GM19463 (cell line): ENCODE results near the gene SEL1L.
"Not testable (repeated sequence)": the region's sequence is repeated elsewhere in the genome, so short reads cannot be mapped to it uniquely, and the experiment has no call there.

ENCODE experiments used
- ATAC-seq: cut with Tn5 transposase; IDR thresholded peaks from one replicate; pipeline ENCODE4 v1.9.1; 2021; ENCODE audit warnings: mild to moderate bottlenecking, moderate library complexity; ENCODE audit not compliant: unreplicated experiment

Gene SEL1L

DNA sequence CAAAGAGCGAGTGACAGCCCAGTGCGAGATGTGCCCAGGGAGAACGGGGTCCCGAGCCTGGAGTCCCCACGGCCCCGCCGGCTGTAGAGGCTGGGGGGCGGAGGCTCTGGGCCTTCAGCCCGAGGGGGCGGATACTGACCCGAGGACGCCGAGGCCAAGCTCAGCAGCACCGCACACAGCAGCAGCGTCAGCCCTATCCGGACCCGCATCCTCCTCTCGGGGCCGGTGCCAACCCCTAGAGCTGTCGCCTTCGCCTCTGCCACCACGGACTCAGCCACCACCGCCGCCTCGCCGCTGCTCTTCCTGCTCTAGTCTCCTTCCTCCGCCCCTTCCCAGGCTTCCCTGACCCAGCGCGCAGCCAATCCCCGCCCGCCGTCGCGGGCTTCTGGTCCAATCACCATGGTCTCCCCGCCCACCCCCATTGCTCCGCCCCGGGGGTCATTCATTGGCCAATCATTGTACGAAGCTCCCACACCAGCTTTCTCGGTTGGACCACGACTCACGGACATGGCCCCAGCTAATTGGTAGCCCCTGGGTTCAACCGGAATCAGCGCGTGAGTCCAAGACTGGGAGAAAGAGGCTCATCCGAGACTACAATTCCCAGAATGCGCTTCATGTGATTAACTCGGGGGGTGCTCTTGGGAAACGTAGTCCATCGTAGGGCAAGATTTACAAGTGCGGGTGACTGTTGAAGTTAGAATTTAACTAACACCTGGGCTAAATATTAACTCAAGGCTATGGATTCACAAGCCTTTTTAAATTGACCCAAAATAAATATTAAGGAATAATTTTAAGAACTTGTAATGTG, at the start of gene SEL1L:
Gene SEL1L, minus strand, starts transcription at position 318 of the 808 bp plus-strand sequence. Its CDS starts 109 bp downstream, at position 209.
- peak; percentile 92 for ATAC-seq

DNA sequence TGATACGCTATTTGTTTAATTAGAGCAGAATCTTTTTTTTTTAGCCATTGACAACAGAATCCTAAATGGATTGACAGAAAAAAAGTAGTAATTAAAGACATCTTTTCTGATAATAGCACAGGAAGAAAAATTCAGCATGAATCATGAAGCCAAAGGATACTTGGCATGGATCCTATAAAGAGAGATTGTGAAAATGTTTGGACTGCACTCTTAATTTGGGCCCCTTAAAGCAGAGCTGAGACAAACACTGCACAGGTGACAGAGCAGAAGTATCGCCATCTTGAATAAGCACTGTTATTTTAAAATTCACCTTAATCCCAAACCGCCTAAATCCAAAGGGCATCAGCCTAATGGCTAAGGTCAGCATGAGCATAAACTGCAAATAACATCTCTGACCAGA, 48.8 kb upstream of the SEL1L start:
- no peak for ATAC-seq

DNA sequence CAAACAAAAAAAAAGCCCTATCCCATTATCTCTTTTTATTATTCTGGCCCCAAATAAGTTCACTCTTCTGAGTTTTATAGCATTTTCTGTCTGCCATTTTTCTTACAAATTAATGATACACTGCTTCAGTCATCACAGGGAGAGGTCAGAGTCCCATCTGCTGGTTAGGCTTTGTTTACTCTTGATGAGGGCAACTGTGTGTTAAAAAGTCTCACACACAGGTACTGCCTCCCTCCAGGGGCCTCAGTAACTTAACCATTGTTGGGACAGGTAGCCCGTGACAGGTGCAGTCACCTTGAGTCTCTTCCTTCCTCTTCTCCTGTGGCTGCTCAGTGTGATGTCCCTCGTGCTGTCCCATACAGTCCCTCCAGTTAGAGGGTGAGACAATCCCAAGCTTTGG, 45.5 kb upstream of the SEL1L start:
- ATAC-seq, result no peak

DNA sequence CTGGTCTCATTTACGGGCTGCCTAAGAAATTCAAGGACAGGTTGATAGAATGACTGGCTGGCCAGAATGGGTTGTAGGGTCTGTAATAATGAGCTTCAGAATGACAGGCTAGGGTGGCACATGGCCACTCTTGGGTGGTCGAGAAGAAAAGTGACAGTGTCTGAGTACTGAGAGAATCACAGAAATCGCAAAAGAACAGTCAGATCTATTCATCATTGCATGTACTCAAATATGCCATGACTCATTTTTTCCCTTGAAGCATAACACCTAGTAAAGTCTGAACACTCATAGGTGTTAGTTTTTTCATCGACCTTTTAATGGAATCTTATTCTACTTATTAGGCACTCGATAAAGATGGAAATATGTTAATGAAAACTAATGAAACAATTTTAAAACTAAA, 37.8 kb upstream of the SEL1L start:
- ATAC-seq, result no peak

DNA sequence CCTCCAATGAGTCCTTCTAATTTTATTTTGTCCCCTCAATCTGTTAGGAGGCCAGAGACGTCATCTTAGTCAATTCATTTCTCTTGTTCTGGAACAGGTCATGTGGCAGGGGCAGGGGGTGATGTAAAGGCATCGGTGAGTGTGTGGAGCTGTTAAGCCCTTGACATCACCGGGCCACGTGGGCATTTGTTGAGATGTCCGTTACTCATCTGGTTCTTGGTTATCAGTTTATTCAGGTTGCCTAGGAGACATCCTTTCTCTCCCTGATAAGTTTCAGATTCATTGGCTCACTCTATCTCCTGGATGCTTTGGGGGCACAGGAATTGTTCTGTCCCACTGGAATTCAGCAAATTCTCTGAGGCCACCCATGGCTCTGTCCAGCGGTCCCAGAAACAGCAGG, 33.6 kb upstream of the SEL1L start:
- no peak for ATAC-seq

DNA sequence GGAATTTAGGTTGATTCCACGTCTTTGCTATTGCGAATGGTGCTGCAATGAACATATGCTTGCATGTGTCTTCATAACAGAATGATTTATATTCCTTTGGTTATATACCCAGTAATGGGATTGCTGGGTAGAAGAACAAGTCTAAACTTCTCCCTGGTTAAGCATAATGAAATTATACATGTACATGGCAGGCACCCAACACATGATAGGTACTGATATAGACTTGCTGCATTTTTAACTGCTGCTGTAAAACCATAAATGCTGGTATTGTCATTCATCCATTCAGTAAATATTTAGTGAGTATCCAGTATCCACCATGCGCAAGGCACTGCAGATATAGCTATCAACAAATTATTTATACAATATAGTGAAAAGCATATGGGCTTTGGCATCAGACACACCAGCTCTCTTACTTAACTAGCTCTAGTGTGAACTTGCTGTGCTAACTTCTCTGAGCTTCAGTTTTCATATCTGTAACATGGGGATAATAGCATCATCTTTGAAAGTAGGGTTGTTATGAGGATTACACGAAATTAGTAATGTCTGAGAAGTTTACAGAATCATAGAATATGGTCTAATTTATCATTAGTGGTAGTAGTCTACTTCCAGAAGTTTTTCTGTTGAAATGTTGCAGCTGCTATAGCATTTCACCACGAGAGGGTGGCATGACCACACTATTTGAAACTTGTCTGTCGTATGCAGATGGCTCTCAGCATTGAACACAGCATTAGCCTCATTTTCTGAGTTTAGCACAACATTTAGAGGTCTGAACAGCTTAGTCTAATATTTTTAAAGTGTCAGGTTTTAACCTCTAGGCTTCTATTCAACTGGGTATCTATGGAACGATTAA, 32.0 kb upstream of the SEL1L start:
- peak; percentile 84 for ATAC-seq

DNA sequence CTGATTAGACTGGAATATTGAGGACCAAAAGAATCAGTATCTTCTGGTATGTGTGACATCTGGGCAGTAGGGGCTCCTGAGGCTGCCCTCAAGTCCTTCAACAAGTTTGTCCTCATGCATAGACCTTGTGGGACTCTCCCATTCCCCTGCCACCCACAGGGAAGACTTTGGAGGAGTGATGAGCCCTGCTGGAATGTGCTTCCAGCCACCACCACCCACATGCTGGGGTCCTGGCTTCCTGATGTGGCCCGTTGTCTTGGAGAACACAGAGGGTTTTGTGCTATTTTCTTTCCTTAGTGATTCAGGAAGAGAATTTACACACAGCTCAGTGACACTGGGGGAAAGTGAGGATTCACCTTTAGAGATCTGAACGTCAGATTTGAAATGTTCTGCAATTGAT, 29.2 kb upstream of the SEL1L start:
- no peak for ATAC-seq

DNA sequence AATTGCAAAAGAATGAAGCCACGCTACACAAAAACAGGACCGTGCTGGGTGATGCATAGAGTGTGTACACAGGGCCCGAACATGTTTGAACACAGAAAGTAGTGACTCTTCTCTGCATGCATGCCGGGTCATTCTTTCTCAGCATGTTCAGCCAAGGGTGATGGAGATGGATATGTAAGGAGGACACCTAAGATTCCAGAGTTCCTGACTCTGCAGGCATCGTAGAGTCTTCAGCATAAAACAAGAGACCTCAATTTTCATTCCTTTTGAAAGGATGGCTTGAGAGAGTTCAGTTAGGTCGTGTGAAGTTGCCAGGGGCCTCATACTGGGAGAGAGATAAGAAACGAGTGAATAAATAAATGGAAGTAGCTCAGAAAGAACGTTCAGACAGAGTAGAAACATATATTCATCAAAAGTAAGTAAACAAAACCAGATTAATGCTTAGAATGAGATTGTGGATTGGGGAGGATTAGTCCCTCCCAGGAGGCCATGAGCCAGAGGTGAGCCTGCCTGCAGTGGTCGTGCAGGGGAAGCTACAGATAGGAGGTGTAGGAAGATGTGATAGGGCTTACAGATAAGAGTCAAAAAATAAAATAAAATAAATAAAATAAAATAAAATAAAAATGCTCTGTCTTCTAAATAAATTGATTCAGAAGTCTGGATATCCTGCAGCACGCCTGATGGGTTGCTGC, 27.6 kb upstream of the SEL1L start:
- ATAC-seq, result no peak

DNA sequence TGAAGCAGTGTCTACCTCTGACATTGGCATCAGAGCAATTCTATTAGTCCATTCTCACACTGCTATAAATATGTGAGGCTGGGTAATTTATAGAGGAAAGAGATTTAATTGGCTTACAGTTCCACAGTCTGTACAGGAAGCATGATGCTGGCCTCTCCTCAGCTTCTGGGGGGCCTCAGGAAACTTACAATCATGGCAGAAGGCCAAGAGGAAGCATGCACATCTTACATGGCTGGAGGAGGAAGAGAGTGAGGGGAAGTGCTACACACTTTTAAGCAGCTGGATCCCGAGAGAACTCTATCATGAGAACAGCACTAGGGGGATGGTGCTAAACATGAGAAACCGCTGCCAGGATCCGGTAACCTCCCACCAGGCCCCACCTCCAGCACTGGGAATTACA, 25.7 kb upstream of the SEL1L start:
- ATAC-seq, result no peak

DNA sequence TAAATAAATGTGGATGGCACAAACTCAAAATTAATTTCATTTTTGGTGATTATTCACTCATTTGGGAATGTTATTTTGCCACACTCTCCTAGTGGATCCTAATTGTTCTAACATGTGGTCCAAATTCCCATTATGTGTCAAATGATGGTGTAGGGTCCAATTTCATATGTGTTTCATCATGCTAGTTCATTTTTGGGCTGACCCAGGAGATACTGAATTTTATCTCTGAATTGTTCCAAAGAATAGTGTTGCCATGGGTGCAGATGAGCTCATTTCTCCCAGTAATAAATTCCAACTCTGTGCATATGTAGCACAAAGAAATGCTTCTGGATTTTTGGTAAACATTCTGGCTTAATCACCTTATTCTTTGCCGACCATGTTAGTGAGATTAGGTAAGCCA, 23.5 kb upstream of the SEL1L start:
- no peak for ATAC-seq

DNA sequence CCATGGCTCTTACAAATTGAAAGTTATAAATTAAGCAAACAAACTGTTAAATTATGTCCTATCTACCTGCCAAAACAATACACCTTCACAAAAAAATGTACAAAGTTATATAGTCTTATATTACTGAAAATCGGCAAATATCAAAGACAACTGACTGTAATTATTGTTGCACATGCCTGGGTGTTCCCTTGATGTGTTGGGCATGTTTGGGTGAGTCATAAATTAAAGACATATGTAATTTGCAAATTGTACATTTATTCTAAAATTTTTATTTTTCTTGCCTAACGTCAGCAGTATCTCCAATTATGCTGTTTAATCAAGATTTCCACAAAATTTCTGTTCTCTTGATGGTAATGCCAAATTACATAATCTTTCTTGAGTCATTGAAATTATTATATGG, 22.0 kb upstream of the SEL1L start:
- ATAC-seq, result no peak

DNA sequence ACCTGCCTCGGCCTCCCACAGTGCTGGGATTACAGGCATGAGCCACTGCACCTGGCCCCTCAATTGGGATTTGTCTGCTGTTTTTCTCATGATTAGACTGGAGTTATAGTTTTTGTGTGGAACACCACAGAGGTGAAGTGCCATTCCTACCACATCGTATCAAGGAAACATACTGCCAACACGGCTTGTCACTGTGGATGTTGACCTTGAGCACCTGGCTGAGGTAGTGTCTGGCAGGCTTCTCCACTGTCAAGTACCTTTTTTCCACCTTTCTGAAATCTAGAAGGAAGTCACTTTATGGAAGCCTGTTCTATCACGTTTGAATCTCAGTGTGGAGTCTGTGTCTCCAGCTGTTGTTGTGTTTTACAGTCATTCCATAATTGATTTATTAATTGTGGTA, 21.4 kb upstream of the SEL1L start:
- ATAC-seq, result no peak

DNA sequence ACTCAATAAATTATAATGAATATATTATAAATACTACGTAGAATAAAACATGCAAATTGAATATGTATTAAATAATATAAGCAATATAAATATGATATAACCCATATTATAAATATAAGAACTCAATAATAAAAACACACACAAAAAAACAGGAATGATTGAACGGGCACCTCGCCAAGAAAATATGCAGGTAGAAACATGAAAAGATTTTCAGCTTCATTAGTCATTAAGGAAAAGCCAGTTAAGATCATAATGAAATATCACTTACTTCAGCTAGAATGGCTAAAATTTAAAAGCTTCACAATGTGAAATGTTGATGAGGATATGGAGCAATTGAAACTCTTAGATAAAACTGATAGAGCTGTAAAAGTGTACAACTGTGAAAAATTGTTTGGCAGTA, 17.8 kb upstream of the SEL1L start:
- ATAC-seq, result no peak

DNA sequence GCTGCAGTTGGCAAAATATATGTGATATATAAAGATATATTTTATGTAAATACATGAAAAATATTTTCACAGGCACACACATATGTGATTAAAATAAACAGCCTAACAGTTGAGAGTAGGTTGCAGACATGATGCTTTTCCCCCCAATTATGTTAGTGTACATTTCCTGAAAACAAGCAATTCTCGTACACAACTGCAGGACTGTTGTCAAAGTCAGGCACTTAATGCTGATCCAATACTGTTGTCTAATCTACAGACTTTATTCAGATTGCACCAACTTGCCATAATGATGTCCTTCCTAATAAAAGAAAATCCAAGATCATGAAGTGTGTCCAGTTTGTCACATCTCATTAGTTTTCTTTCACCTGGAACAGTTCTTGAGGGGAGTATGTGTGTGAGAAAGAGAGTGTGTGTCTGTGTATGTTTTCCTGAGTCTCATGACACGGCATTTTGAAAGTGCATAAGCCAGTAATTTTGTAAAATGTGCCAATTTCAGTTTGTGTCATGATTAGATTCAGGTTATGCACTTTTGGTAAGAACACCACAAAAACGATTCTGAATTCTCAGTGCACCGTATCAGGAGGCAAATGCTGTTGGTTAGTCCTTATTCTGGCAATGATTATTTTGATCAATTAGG, 16.5 kb upstream of the SEL1L start:
- peak; percentile 98 for ATAC-seq

DNA sequence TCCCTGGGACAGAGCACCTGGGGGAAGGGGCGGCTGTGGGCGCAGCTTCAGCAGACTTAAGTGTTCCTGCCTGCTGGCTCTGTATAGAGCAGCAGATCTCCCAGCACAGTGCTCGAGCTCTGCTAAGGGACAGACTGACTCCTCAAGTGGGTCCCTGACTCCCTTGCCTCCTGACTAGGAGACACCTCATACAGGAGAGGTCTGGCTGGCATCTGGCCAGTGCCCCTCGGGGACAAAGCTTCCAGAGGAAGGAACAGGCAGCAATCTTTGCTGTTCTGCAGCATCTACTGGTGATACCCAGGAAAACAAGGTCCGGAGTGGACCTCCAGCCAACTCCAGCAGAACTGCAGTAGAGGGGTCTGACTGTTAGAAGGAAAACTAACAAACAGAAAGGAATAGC, 7.6 kb upstream of the SEL1L start:
- not testable (repeated sequence) for ATAC-seq

DNA sequence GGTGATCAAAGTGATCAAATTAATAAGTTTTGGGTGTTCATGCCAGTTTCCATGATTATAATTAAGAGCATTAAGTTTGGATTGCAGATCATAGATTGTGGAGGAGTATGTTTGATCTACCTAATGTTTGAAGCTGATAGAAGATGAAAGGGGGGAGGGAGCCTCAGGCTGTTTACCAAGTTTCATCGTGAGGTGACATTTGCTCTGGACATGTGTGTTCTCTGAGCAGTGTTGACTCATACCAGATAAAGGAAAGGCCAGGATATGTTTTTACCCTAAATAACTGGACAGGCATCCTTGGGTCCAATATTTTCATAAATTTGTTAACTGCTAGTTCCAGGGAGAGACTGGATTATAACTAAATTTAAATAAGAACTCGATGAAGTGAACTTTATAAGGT, 3.5 kb upstream of the SEL1L start:
- no peak for ATAC-seq

DNA sequence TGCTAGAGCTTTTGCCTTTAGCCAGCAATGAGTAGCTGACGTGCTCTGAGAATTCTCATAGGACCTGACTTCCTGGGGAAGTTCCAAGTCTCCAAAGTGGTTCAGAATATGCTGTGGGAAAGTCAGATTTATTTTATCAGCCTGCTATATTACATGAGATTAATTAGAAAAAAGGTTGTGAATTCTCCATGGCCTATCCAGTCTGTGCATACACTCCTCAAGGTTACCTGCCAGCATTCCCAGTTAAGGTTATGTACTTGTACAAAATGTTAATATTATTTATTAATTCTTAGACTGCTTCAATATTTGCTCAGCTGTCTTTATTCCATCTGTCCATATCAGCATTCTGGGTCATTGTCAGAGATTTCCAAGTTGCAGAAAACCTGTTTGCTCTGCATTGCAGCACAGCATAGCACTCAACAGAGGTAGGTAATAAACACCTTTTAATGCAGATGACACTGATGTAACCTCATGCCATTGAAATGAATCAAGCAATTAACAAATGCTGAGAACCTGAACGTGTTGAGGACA, 2.7 kb upstream of the SEL1L start:
- ATAC-seq, result no peak

DNA sequence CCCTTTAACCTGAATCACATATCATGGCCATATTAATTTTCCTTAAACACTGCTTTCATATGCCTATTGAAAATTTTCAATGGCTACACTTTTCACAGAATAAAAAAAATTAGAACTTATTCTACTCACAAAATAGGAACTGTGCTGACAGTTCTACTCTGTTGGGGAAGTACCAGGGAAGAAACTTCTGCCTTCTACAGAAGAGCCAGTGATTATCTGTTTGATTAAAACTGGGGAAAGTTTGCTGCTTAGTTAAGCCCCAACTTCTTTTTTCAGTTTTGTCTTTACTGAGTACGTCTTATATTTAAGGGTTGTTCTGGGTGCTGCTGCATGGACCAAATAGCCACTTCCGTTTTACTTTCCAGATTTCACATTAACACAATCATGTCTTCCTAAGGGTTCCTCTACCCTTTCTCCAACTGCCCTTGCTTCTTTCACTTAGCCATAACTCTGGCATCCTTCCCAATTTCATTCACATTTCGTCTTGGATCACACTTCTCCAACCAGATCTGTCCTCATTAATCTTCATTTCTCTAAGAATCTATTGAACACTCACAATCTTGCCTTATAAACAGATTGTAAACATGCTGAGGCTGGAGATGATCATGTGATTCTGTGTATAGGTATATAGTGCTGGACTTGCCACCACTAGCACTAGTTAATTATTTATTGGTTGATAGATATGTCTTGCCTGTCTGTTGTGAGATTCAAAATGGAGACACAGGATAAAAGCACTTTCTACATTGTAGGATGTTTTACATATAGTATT, 1.9 kb upstream of the SEL1L start:
- ATAC-seq, result peak; percentile 15

DNA sequence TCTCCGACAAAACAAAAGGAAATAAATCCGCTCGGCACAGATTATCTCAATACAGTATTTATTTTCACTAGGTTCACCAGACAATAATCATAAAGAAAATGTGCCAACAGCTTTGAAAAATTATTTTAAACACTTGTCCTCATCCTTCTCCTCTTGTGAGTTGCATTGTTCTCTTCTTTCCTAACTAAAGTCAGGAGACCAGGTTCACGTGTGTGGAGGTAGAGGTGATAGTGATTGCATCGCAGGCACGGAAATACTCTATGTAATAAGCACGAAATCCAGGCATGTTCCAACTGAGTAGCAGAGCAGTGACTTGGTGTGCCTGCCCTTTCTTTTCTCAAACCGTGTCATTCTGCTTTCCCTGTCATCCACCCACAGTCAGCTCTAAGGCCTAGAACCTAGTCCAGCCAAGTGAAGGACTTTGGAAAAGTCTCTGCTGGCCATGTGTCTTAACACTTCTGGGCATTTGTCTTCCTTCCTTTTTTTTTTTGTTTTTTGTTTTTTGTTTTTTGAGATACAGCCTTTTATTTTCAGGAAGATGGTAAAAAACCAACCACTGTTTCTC, 939 bp upstream of the SEL1L start:
- ATAC-seq, result no peak

DNA sequence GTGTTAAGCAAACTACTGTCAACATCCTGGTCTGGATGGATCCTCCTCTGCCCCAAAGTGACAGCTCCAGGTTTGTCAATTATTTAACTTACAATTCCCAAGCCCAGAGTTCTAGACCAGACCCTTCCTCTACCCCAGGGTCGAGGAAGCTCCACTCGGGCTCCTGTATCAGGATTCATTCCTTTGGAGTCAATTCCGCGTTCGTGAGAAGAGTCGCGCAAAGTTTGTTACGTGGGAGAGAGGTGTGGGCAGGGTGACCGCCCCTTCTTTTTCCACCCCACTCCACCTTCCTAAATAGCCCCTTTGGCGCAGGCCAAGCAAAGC, 479 bp downstream of the SEL1L start:
- ATAC-seq, result no peak
